AG04450 (cell line): ENCODE data around the gene SPTBN4. TPM values are rescaled to one million over a fixed set of nuclear protein-coding genes. Genes with fewer than 3 reads are reported as not detected.
A peak's percentile ranks its signal among the peaks of the same experiment; 100 is the strongest.

Experiments
- CTCF ChIA-PET: fragments of 300-600, 350-600 bp; formaldehyde crosslinking; extraction: SDS; loops from one replicate; lab custom pipeline; 2022; ENCODE audit warnings: antibody characterized with exemption, inconsistent platforms; lab: Charles Lee
- POLR2A ChIA-PET: fragments of 350-600 bp; formaldehyde crosslinking; extraction: SDS; loops from one replicate; lab custom pipeline; 2021; ENCODE audit warnings: antibody characterized with exemption, inconsistent platforms; lab: Yijun Ruan, JAX
- DNase-seq: peaks from one replicate; pipeline ENCODE4 v3.0.0-alpha.2; 2011; ENCODE audit warnings: low read depth, low spot score
- H3K27ac ChIP-seq: one replicate; pipeline ENCODE4 v1.5.1; 2012; ENCODE audit warnings: low read depth, low read length, control low read depth
- H3K27me3 ChIP-seq: one replicate; pipeline ENCODE4 v1.6.0; 2012; ENCODE audit warnings: low read length; ENCODE audit not compliant: control insufficient read depth, insufficient read depth
- H3K4me3 ChIP-seq: 2 replicates; pipeline ENCODE4 v1.5.1; 2011; ENCODE audit warnings: mild to moderate bottlenecking, low read depth, low read length, control low read depth
- H3K9me3 ChIP-seq: 2 replicates; pipeline ENCODE4 v1.5.1; 2012; ENCODE audit warnings: low read length; ENCODE audit not compliant: control insufficient read depth, insufficient read depth
- CTCF ChIP-seq: IDR thresholded peaks from 2 replicates; pipeline ENCODE4 v1.5.1; 2011; ENCODE audit warnings: low read depth, low read length, control low read depth, inconsistent platforms
- polyA plus RNA-seq: library from polyadenylated mRNA; depleted of rRNA; stranded (reverse); fragments of >200 nt; gene quantifications from 2 replicates; pipeline ENCODE4 v1.2.3, GENCODE V29; 2011

SPTBN4 gene
- polyA plus RNA-seq, 1 experiment, result 1.3 TPM

GRCh38 chr19:40604171-40604646, 137.4 kb downstream of the SPTBN4 start:
- peak overlapping the region; percentile 36 for H3K4me3 ChIP-seq
- no peaks in the 10 kb centered on the region for H3K27me3 ChIP-seq
- peak overlapping the region; percentile 93 for H3K27ac ChIP-seq
- ChIA-PET CTCF (interaction anchor here (0.7 to 5.2 kb wide), 7 partner anchors 30 to 299 kb away, joined by 3 to 59 read pairs (median 14); partner anchors contain the start of genes BLVRB and PRX), POLR2A (interaction anchor here (0.6 to 2.8 kb wide), 11 partner anchors 9 to 207 kb away, joined by 3 to 36 read pairs (median 8); no protein-coding TSS in a partner anchor)
- peaks cover 4% of the 10 kb centered on the region; the same call in 1 of the 2 replicates for H3K9me3 ChIP-seq
- no peak for DNase-seq
- no peak for TF ChIP-seq CTCF

DNA sequence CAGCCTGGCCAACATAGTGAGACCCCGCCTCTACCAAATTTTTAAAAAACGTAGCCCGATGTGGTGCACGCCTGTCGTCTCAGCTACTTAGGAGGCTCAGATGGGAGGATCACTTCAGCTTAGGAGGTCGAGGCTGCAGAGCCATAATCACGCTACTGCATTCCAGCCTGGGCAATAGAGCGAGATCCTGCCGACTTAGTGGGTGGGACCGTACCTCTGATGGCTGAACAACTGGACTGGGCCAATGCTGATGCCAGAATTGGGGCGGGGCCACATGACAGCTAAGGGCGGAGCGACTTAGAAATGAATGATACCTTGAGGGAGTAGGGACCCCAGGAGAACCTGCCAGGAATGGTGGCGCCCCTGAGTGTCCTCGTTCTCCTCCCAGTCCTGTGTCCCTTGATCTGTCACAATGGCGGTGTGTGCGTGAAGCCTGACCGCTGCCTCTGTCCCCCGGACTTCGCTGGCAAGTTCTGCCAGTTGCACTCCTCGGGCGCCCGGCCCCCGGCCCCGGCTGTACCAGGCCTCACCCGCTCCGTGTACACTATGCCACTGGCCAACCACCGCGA, 137.9 kb downstream of the SPTBN4 start:
- CTCF ChIA-PET, result interaction anchor here (2.7 to 5.2 kb wide), 2 partner anchors 29 to 140 kb away, joined by 34 to 59 read pairs; partner anchors contain the start of gene BLVRB
- H3K4me3 ChIP-seq, result peak overlapping the region; percentile 13; the same call in 1 of the 2 replicates
- POLR2A ChIA-PET, result interaction anchor here (0.6 to 2.8 kb wide), 9 partner anchors 9 to 206 kb away, joined by 3 to 34 read pairs (median 4); no protein-coding TSS in a partner anchor
- no peak for DNase-seq
- no peak overlapping the region for H3K27ac ChIP-seq
- H3K27me3 ChIP-seq, result no peaks in the 10 kb centered on the region
- TF ChIP-seq CTCF, result no peak
- peaks cover 4% of the 10 kb centered on the region; the same call in 1 of the 2 replicates for H3K9me3 ChIP-seq

DNA sequence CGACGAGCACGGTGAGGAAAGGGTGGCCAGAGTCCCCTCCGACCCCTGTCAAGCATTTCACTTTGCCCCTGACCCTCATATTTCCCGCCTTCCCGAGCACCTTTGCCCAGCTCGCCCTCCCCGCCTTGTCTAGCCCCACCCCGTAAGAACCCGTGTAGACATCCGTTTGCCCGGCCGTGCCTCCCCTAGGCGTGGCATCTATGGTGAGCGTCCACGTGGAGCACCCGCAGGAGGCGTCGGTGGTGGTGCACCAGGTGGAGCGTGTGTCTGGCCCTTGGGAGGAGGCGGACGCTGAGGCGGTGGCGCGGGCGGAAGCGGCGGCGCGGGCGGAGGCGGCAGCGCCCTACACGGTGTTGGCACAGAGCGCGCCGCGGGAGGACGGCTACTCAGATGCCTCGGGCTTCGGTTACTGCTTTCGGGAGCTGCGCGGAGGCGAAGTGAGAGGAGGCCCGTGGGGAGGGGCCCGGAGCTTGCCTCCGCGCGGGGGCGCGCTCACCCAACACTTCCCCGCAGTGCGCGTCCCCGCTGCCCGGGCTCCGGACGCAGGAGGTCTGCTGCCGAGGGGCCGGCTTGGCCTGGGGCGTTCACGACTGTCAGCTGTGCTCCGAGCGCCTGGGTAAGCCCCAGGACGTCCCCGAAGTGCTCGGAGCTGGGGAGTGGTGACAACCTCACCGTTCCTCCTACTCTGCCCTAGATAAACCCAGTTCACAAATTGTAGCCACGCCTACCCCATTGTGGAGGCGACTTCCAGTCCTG, 138.6 kb downstream of the SPTBN4 start:
- ChIA-PET CTCF (interaction anchor here (5.2 kb wide), 1 partner anchor 29 kb away, joined by 59 read pairs; no protein-coding TSS in a partner anchor), POLR2A (interaction anchor here (0.5 to 1.2 kb wide), 3 partner anchors 10 to 15 kb away, joined by 4 to 7 read pairs (median 5); no protein-coding TSS in a partner anchor)
- no peaks in the 10 kb centered on the region for H3K27me3 ChIP-seq
- no peak overlapping the region for H3K27ac ChIP-seq
- peak overlapping the region; percentile 13; the same call in 1 of the 2 replicates for H3K4me3 ChIP-seq
- H3K9me3 ChIP-seq, result peaks cover 4% of the 10 kb centered on the region; the same call in 1 of the 2 replicates
- peak; percentile 13; the same call in 1 of the 2 replicates for TF ChIP-seq CTCF
- no peak for DNase-seq

- H3K4me3 ChIP-seq, result no peak overlapping the region
- H3K27ac ChIP-seq, result no peak overlapping the region
- no peak for TF ChIP-seq CTCF
- peaks cover 4% of the 10 kb centered on the region; the same call in 1 of the 2 replicates for H3K9me3 ChIP-seq
- POLR2A ChIA-PET, result no interaction called here
- CTCF ChIA-PET, result interaction anchor here (1.0 kb wide), 1 partner anchor 27 kb away, joined by 5 read pairs; no protein-coding TSS in a partner anchor
- DNase-seq, result no peak
- H3K27me3 ChIP-seq, result no peaks in the 10 kb centered on the region
These were observed 140.8 kb downstream of the SPTBN4 start for GRCh38 chr19:40607311-40608239.
